NCI-H524 (cell line): ENCODE measurements around the gene THRAP3.
"Not testable (repeated sequence)": the region's sequence is repeated elsewhere in the genome, so short reads cannot be mapped to it uniquely, and the experiment has no call there.

Experiments
- DNase-seq, 2 experiments: peaks; one replicate each; lab custom pipeline; 2025; lab: John Stamatoyannopoulos, UW

Gene THRAP3

GRCh38 chr1:36223996-36224536, at the start of gene THRAP3:
Gene THRAP3, plus strand, starts transcription at chr1:36224443. Its CDS starts 58,121 bp downstream, at chr1:36282564.
- DNase-seq, result peak; percentile 97 to 98

GRCh38 chr1:36174713-36175112, 49.5 kb upstream of the THRAP3 start:
- no peak for DNase-seq

GRCh38 chr1:36175137-36176095, 48.8 kb upstream of the THRAP3 start:
- no peak for DNase-seq

GRCh38 chr1:36176106-36176949, 47.9 kb upstream of the THRAP3 start:
- no peak for DNase-seq

- no peak for DNase-seq
These were observed 46.4 kb upstream of the THRAP3 start for GRCh38 chr1:36177589-36178431.

- DNase-seq, result no peak
These were observed 45.6 kb upstream of the THRAP3 start for GRCh38 chr1:36178471-36179219.

- no peak for DNase-seq
These were observed 45.0 kb upstream of the THRAP3 start for GRCh38 chr1:36179220-36179600.

GRCh38 chr1:36182734-36183133, 41.5 kb upstream of the THRAP3 start:
- DNase-seq, result no peak

- no peak for DNase-seq
These were observed 40.9 kb upstream of the THRAP3 start for GRCh38 chr1:36183309-36183856.

GRCh38 chr1:36187800-36188593, 36.2 kb upstream of the THRAP3 start:
- peak; percentile 60 to 76 for DNase-seq

- not testable (repeated sequence) for DNase-seq
These were observed 27.4 kb upstream of the THRAP3 start for GRCh38 chr1:36196805-36197204.

GRCh38 chr1:36198641-36199040, 25.6 kb upstream of the THRAP3 start:
- no peak for DNase-seq

- no peak for DNase-seq
These were observed 24.1 kb upstream of the THRAP3 start for GRCh38 chr1:36199934-36200741.

- DNase-seq, result no peak
These were observed 21.2 kb upstream of the THRAP3 start for GRCh38 chr1:36203027-36203553.

- DNase-seq, result peak; percentile 10 to 36
These were observed 20.5 kb upstream of the THRAP3 start for GRCh38 chr1:36203554-36204346.

- DNase-seq, result peak in 1 of 2 experiments; percentile 22
These were observed 19.8 kb upstream of the THRAP3 start for GRCh38 chr1:36204347-36204909.

GRCh38 chr1:36206323-36206858, 17.9 kb upstream of the THRAP3 start:
- no peak for DNase-seq
